Activated CD4-positive, alpha-beta memory T cell treated with anti-CD3 and anti-CD28 coated beads, Interleukin-2, amount 10 ng/mL, durations not matched to agents 7 days and 5 days (primary cell): ENCODE measurements around the gene DNER. TPM values are rescaled to one million over a fixed set of nuclear protein-coding genes. Genes with fewer than 3 reads are reported as not detected.
A peak's percentile ranks its signal among the peaks of the same experiment; 100 is the strongest.
"Not testable (repeated sequence)": the region's sequence is repeated elsewhere in the genome, so short reads cannot be mapped to it uniquely, and the experiment has no call there.

Experiments
- CTCF ChIA-PET: fragments of 350-600 bp; sonication (Branson Sonifier 250); formaldehyde crosslinking; loops from one replicate; lab custom pipeline; 2021; ENCODE audit warnings: antibody characterized with exemption, inconsistent platforms; lab: Charles Lee
- POLR2A ChIA-PET: fragments of 350-600 bp; sonication (Branson Sonifier 250); formaldehyde crosslinking; loops from one replicate; lab custom pipeline; 2021; ENCODE audit warnings: antibody characterized with exemption; lab: Charles Lee
- DNase-seq: peaks from one replicate; pipeline ENCODE4 v3.0.0-alpha.2; 2020
- H3K27ac Mint-ChIP-seq: one replicate; pipeline ENCODE4 v1.8.0; 2021; ENCODE audit warnings: mild to moderate bottlenecking, mixed read lengths
- H3K27me3 Mint-ChIP-seq: one replicate; pipeline ENCODE4 v1.8.0; 2021; ENCODE audit warnings: mixed read lengths
- H3K36me3 Mint-ChIP-seq: one replicate; pipeline ENCODE4 v1.8.0; 2021; ENCODE audit warnings: low read depth, mixed read lengths
- H3K4me1 Mint-ChIP-seq: one replicate; pipeline ENCODE4 v1.8.0; 2021; ENCODE audit warnings: mixed read lengths
- H3K4me3 Mint-ChIP-seq: one replicate; pipeline ENCODE4 v1.8.0; 2021; ENCODE audit warnings: mild to moderate bottlenecking, mixed read lengths
- H3K9me3 Mint-ChIP-seq: one replicate; pipeline ENCODE4 v1.8.0; 2021; ENCODE audit warnings: mixed read lengths
- total RNA-seq, 2 experiments: library from RNA; stranded (reverse); gene quantifications; one replicate each; pipeline ENCODE4 v1.2.3, GENCODE V29; 2021

The DNER gene
- total RNA-seq, 2 experiments from 2014 or later: not detected

- ChIA-PET CTCF (no interaction called here), POLR2A (no interaction called here)
- H3K27ac Mint-ChIP-seq: no peak overlapping the region
- H3K9me3 Mint-ChIP-seq: no peaks in the 10 kb centered on the region
- no peaks in the 10 kb centered on the region for H3K36me3 Mint-ChIP-seq
- peaks cover 11% of the 10 kb centered on the region for H3K4me1 Mint-ChIP-seq
- DNase-seq: no peak
- H3K27me3 Mint-ChIP-seq: peaks cover 4% of the 10 kb centered on the region
- H3K4me3 Mint-ChIP-seq: no peak overlapping the region
Observed at GRCh38 chr2:229731363-229731762, 17.0 kb upstream of the DNER start.

- POLR2A ChIA-PET: no interaction called here
- CTCF ChIA-PET: no interaction called here
Observed at GRCh38 chr2:229728370-229728769, 14.0 kb upstream of the DNER start.

GRCh38 chr2:229726643-229727042 lies 12.3 kb upstream of the DNER start:
- POLR2A ChIA-PET: interaction anchor here (1.2 kb wide), 1 partner anchor 16 kb away, joined by 3 read pairs; no protein-coding TSS in a partner anchor
- CTCF ChIA-PET: no interaction called here
- no peak overlapping the region for H3K27ac Mint-ChIP-seq

More at GRCh38 chr2:229728370-229728769, 14.0 kb upstream of the DNER start:
- no peak overlapping the region for H3K27ac Mint-ChIP-seq
- DNase-seq: no peak
- peaks cover 12% of the 10 kb centered on the region for H3K27me3 Mint-ChIP-seq
- no peak overlapping the region for H3K4me3 Mint-ChIP-seq
- no peaks in the 10 kb centered on the region for H3K36me3 Mint-ChIP-seq
- peaks cover 2% of the 10 kb centered on the region for H3K4me1 Mint-ChIP-seq
- no peaks in the 10 kb centered on the region for H3K9me3 Mint-ChIP-seq

DNA sequence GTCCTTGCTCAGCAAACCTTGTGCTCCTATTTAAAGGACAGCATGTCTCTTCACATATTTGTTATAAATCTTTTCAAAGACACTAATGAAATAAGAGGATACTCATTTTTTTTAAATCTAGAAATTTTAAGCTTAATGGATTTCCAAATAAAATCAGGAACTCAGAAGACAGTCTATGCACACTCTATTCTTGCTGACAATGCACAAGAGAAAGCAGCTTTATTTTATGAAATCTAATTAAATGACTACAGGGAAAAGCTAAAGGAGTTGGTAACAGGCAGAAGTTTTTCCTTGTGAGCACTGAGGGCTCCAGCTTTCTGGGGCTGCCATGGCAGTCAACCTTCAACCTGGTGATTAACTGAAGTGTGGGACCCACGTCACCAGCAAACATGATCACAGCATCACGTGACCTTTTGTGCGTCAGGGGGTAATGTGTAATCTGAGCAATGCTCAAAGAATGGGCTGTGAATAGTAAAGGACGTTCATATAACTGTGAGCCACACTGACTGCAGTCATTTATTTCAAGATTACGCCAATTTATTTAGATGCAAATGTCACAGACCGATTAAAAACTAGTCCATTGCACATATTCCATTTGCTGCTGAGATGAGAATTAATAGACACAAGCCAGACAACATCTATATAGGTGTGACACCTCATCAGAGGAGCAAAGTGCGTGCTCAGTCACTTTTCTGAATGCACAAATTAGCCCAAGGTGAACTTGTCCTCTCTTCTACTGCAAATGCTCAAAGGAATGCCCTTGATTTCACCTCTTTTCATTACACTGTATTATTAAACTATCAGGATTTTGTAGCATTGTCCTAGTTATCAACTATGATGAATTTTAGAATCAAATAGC lies 11.6 kb upstream of the DNER start:
- Mint-ChIP-seq H3K27ac (no peak overlapping the region), H3K9me3 (no peaks in the 10 kb centered on the region), H3K4me3 (no peak overlapping the region), H3K36me3 (no peaks in the 10 kb centered on the region), H3K4me1 (no peaks in the 10 kb centered on the region), H3K27me3 (peaks cover 16% of the 10 kb centered on the region)
- ChIA-PET POLR2A (interaction anchor here (1.2 kb wide), 1 partner anchor 15 kb away, joined by 3 read pairs; no protein-coding TSS in a partner anchor), CTCF (no interaction called here)
- no peak for DNase-seq

More at GRCh38 chr2:229726643-229727042, 12.3 kb upstream of the DNER start:
- no peak overlapping the region for H3K4me3 Mint-ChIP-seq
- no peaks in the 10 kb centered on the region for H3K36me3 Mint-ChIP-seq
- H3K27me3 Mint-ChIP-seq: peaks cover 16% of the 10 kb centered on the region
- no peaks in the 10 kb centered on the region for H3K9me3 Mint-ChIP-seq
- no peak for DNase-seq
- no peaks in the 10 kb centered on the region for H3K4me1 Mint-ChIP-seq

- POLR2A ChIA-PET, H3K9me3 Mint-ChIP-seq, CTCF ChIA-PET, H3K4me1 Mint-ChIP-seq, DNase-seq, H3K36me3 Mint-ChIP-seq, H3K4me3 Mint-ChIP-seq, H3K27ac Mint-ChIP-seq: not testable (repeated sequence)
- peaks cover 19% of the 10 kb centered on the region for H3K27me3 Mint-ChIP-seq
Observed at GRCh38 chr2:229723192-229723591, 8.8 kb upstream of the DNER start.

- H3K27me3 Mint-ChIP-seq: peaks cover 42% of the 10 kb centered on the region
- no peaks in the 10 kb centered on the region for H3K36me3 Mint-ChIP-seq
- H3K27ac Mint-ChIP-seq: no peak overlapping the region
- POLR2A ChIA-PET: no interaction called here
- H3K9me3 Mint-ChIP-seq: no peaks in the 10 kb centered on the region
- H3K4me1 Mint-ChIP-seq: peaks cover 5% of the 10 kb centered on the region
- no peak overlapping the region for H3K4me3 Mint-ChIP-seq
- CTCF ChIA-PET: no interaction called here
- no peak for DNase-seq
Observed at GRCh38 chr2:229719926-229720647, 5.7 kb upstream of the DNER start.

GRCh38 chr2:229718057-229718456 lies 3.7 kb upstream of the DNER start:
- Mint-ChIP-seq H3K27ac (no peak overlapping the region), H3K27me3 (peaks cover 36% of the 10 kb centered on the region), H3K4me1 (peaks cover 10% of the 10 kb centered on the region), H3K4me3 (no peak overlapping the region), H3K36me3 (no peaks in the 10 kb centered on the region), H3K9me3 (no peaks in the 10 kb centered on the region)
- DNase-seq: no peak
- POLR2A ChIA-PET: no interaction called here
- CTCF ChIA-PET: no interaction called here

GRCh38 chr2:229715895-229716507 lies 1.6 kb upstream of the DNER start:
- CTCF ChIA-PET: interaction anchor here (0.8 kb wide), 2 partner anchors 38 to 1826 kb away, joined by 3 read pairs; no protein-coding TSS in a partner anchor
- Mint-ChIP-seq H3K9me3 (no peaks in the 10 kb centered on the region), H3K4me3 (peak overlapping the region; percentile 0), H3K36me3 (peaks cover 3% of the 10 kb centered on the region), H3K27ac (no peak overlapping the region), H3K27me3 (peaks cover 56% of the 10 kb centered on the region), H3K4me1 (peaks cover 13% of the 10 kb centered on the region)
- DNase-seq: peak; percentile 28
- POLR2A ChIA-PET: no interaction called here

- Mint-ChIP-seq H3K27ac (no peak overlapping the region), H3K9me3 (no peaks in the 10 kb centered on the region), H3K4me1 (peaks cover 13% of the 10 kb centered on the region), H3K27me3 (peaks cover 66% of the 10 kb centered on the region), H3K4me3 (peak overlapping the region; percentile 16), H3K36me3 (peaks cover 3% of the 10 kb centered on the region)
- peak; percentile 40 for DNase-seq
- CTCF ChIA-PET: interaction anchor here (0.8 kb wide), 1 partner anchor 37 kb away, joined by 3 read pairs; no protein-coding TSS in a partner anchor
- POLR2A ChIA-PET: no interaction called here
Observed at GRCh38 chr2:229714736-229715541, 584 bp upstream of the DNER start.

DNA sequence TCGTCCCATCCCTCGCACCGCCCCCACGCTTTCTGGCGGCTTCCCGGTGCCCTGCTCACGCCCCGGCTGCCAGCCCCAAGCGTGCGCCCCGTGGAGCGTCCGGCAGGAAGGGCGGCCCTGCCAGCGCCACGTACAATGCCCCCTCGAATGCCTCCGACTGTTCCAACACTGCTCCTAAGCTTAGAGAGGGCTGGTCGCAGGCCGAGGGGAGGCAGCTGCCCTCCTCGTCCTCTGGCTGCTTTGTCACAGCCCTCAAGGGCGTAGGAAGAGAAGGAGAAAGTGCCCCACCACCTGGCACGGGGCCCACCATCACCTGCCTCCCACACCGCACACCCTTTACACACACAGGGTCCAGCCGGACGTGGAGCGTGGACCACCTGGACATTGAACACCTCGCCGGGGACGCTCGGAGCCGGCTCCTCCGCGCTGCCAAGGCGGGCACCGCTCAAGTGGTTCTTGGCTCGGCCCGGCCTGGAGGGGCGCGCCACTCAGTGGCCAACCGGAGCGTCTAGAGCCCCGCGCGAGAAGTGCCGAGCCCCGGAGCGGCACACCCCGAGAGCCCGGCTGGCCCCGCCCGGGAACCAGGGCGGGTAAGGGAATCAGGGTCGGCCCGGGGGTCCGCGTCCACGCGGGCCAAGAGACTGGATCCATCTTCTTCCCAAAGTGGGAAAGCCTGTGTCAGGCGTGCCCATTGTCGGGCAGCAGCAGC lies 830 bp downstream of the DNER start:
- peaks cover 13% of the 10 kb centered on the region for H3K4me1 Mint-ChIP-seq
- POLR2A ChIA-PET: no interaction called here
- no peak overlapping the region for H3K4me3 Mint-ChIP-seq
- no peak for DNase-seq
- peaks cover 3% of the 10 kb centered on the region for H3K36me3 Mint-ChIP-seq
- no peak overlapping the region for H3K27ac Mint-ChIP-seq
- no peaks in the 10 kb centered on the region for H3K9me3 Mint-ChIP-seq
- peaks cover 67% of the 10 kb centered on the region for H3K27me3 Mint-ChIP-seq
- CTCF ChIA-PET: no interaction called here

GRCh38 chr2:229712136-229712535 lies 2.2 kb downstream of the DNER start:
- Mint-ChIP-seq H3K9me3 (no peaks in the 10 kb centered on the region), H3K36me3 (peaks cover 3% of the 10 kb centered on the region), H3K27ac (no peak overlapping the region), H3K27me3 (peaks cover 66% of the 10 kb centered on the region), H3K4me1 (peaks cover 13% of the 10 kb centered on the region), H3K4me3 (no peak overlapping the region)
- ChIA-PET POLR2A (no interaction called here), CTCF (interaction anchor here (1.6 kb wide), 1 partner anchor 11 kb away, joined by 4 read pairs; no protein-coding TSS in a partner anchor)
- no peak for DNase-seq

- H3K4me1 Mint-ChIP-seq: peaks cover 3% of the 10 kb centered on the region
- ChIA-PET POLR2A (interaction anchor here (0.5 kb wide), 1 partner anchor 279 kb away, joined by 3 read pairs; no protein-coding TSS in a partner anchor), CTCF (no interaction called here)
- H3K27ac Mint-ChIP-seq: no peak overlapping the region
- DNase-seq: no peak
- no peaks in the 10 kb centered on the region for H3K9me3 Mint-ChIP-seq
- peaks cover 51% of the 10 kb centered on the region for H3K27me3 Mint-ChIP-seq
- no peak overlapping the region for H3K4me3 Mint-ChIP-seq
- peaks cover 3% of the 10 kb centered on the region for H3K36me3 Mint-ChIP-seq
Observed at GRCh38 chr2:229708335-229708734, 6.0 kb downstream of the DNER start.
